ENCODE data around the gene TENM4.
A peak's percentile ranks its signal among the peaks of the same experiment; 100 is the strongest.

The TENM4 gene

GRCh38 chr11:78851878-78852586 is 588.8 kb downstream of the TENM4 start:
- DNase-seq (ENCODE audit: low spot score) = no peak
- TF ChIP-seq CTCF (IDR thresholded peaks at IDR 0.05; ENCODE audit: extremely low read depth, insufficient read depth, missing control alignments) = no peak
- in situ Hi-C loops (cut with MboI; ENCODE audit: low pct_unique_long_range_greater_than_20kb, low sequenced_read_pairs, unreplicated experiment) = no loop called here

- DNase-seq (ENCODE audit: low spot score) = no peak
- in situ Hi-C loops (cut with MboI; ENCODE audit: low pct_unique_long_range_greater_than_20kb, low sequenced_read_pairs, unreplicated experiment) = no loop called here
- no peak for TF ChIP-seq CTCF (IDR thresholded peaks at IDR 0.05; ENCODE audit: extremely low read depth, insufficient read depth, missing control alignments)
These were observed 590.8 kb downstream of the TENM4 start for GRCh38 chr11:78850078-78850477.

- no peak for TF ChIP-seq CTCF (IDR thresholded peaks at IDR 0.05; ENCODE audit: extremely low read depth, insufficient read depth, missing control alignments)
- no peak for DNase-seq (ENCODE audit: low spot score)
- in situ Hi-C loops (cut with MboI; ENCODE audit: low pct_unique_long_range_greater_than_20kb, low sequenced_read_pairs, unreplicated experiment) = no loop called here
These were observed 594.6 kb downstream of the TENM4 start for GRCh38 chr11:78846269-78846668.

- no peak for TF ChIP-seq CTCF (IDR thresholded peaks at IDR 0.05; ENCODE audit: extremely low read depth, insufficient read depth, missing control alignments)
- DNase-seq (ENCODE audit: low spot score) = no peak
- in situ Hi-C loops (cut with MboI; ENCODE audit: low pct_unique_long_range_greater_than_20kb, low sequenced_read_pairs, unreplicated experiment) = no loop called here
These were observed 595.3 kb downstream of the TENM4 start for GRCh38 chr11:78845496-78845895.

- in situ Hi-C loops (cut with MboI; ENCODE audit: low pct_unique_long_range_greater_than_20kb, low sequenced_read_pairs, unreplicated experiment) = no loop called here
- DNase-seq (ENCODE audit: low spot score) = no peak
- peak; percentile 6 for TF ChIP-seq CTCF (IDR thresholded peaks at IDR 0.05; ENCODE audit: extremely low read depth, insufficient read depth, missing control alignments)
These were observed 599.3 kb downstream of the TENM4 start for GRCh38 chr11:78841456-78842060.

GRCh38 chr11:78840623-78841022 is 600.2 kb downstream of the TENM4 start:
- no peak for DNase-seq (ENCODE audit: low spot score)
- in situ Hi-C loops (cut with MboI; ENCODE audit: low pct_unique_long_range_greater_than_20kb, low sequenced_read_pairs, unreplicated experiment) = no loop called here
- TF ChIP-seq CTCF (IDR thresholded peaks at IDR 0.05; ENCODE audit: extremely low read depth, insufficient read depth, missing control alignments) = no peak
